ENCODE data around the gene FAF1. TPM values are rescaled to one million over a fixed set of nuclear protein-coding genes. Genes with fewer than 3 reads are reported as not detected.

Gene FAF1
- total and polyA plus RNA-seq, 4 donors = 27.2 to 51.6 (median 37.1) TPM

DNA sequence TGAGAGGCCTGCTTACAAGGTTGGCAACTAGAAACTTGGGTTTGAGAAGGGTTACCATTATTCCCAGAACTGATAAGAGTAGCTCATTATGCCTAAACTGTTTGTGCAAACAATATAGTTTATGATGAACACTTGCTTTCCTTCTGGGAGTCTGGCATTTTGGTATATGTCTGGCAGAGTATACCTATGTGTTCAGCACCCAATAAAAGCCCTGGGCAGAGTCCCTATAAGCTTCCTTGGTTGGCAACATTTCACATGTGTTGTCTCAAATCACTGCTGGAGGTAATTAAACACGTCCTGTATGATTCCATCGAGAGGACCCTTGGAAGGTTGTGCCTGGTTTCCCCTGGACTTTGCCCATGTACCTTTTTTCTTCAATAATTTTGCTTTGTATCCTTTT is 497.1 kb downstream of the FAF1 start:
- no peak overlapping the region for H3K27ac ChIP-seq (ENCODE audit: low read depth in 1 of 2, low read length in 1 of 2)
- H3K36me3 ChIP-seq (ENCODE audit: control insufficient read depth in 4 of 4, insufficient read depth in 4 of 4, low read length in 4 of 4) = peaks cover 0 to 14% (median 0%) of the 10 kb centered on the region in 4 donors
- H3K9ac ChIP-seq (ENCODE audit: insufficient read depth in 1 of 2, low read length in 2 of 2) = no peak overlapping the region
- DNase-seq (no peak), ATAC-seq (ENCODE audit: insufficient read depth, low FRiP score) (no peak)
- no peaks in the 10 kb centered on the region for H3K4me1 ChIP-seq (ENCODE audit: control insufficient read depth in 5 of 5, insufficient read depth in 5 of 5, low read length in 5 of 5)
- WGBS, 2 donors = 95 to 98% methylated on average over 2 of the region's 2 CpGs
- H3K4me3 ChIP-seq = no peak overlapping the region
- no peaks in the 10 kb centered on the region for H3K27me3 ChIP-seq (ENCODE audit: control insufficient read depth in 3 of 3, insufficient read depth in 3 of 3, low read length in 2 of 3)
- H3K9me3 ChIP-seq (ENCODE audit: control insufficient read depth in 4 of 4, insufficient read depth in 3 of 4, low read length in 3 of 4) = no peaks in the 10 kb centered on the region
- TF ChIP-seq, protein P1, sequence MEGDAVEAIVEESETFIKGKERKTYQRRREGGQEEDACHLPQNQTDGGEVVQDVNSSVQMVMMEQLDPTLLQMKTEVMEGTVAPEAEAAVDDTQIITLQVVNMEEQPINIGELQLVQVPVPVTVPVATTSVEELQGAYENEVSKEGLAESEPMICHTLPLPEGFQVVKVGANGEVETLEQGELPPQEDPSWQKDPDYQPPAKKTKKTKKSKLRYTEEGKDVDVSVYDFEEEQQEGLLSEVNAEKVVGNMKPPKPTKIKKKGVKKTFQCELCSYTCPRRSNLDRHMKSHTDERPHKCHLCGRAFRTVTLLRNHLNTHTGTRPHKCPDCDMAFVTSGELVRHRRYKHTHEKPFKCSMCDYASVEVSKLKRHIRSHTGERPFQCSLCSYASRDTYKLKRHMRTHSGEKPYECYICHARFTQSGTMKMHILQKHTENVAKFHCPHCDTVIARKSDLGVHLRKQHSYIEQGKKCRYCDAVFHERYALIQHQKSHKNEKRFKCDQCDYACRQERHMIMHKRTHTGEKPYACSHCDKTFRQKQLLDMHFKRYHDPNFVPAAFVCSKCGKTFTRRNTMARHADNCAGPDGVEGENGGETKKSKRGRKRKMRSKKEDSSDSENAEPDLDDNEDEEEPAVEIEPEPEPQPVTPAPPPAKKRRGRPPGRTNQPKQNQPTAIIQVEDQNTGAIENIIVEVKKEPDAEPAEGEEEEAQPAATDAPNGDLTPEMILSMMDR (IDR thresholded peaks at IDR 0.05; ENCODE audit: control extremely low read depth, extremely low read depth) = no peak

DNA sequence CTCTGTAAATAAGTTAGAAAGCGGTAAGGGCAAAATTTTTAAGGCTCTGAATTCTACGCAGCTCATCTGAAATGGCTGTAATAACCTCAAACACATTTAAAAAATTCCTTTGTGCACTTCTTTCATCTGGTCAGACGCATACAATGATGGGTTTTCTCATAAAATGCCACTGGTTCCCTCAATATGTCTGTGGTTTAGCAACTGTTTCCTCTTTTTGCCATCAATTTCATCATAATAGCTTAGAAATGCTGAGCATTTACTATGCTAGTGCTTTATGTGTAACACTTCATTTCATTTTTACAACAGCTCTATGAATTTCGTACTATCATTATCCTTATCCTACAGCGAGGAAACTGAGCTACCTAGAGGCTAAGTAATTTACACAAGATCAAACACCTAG is 501.6 kb downstream of the FAF1 start:
- Histone ChIP-seq H3K9ac (ENCODE audit: insufficient read depth in 1 of 2, low read length in 2 of 2) (no peak overlapping the region), H3K4me3 (no peak overlapping the region), H3K9me3 (ENCODE audit: control insufficient read depth in 4 of 4, insufficient read depth in 3 of 4, low read length in 3 of 4) (no peaks in the 10 kb centered on the region), H3K27ac (ENCODE audit: low read depth in 1 of 2, low read length in 1 of 2) (no peak overlapping the region), H3K4me1 (ENCODE audit: control insufficient read depth in 5 of 5, insufficient read depth in 5 of 5, low read length in 5 of 5) (no peaks in the 10 kb centered on the region), H3K36me3 (ENCODE audit: control insufficient read depth in 4 of 4, insufficient read depth in 4 of 4, low read length in 4 of 4) (peaks cover 0 to 6% (median 1%) of the 10 kb centered on the region in 4 donors), H3K27me3 (ENCODE audit: control insufficient read depth in 3 of 3, insufficient read depth in 3 of 3, low read length in 2 of 3) (no peaks in the 10 kb centered on the region)
- WGBS, 2 donors = 50 to 77% methylated on average over 5 of the region's 5 CpGs
- TF ChIP-seq, protein P1 (IDR thresholded peaks at IDR 0.05; ENCODE audit: control extremely low read depth, extremely low read depth) = no peak
- DNase-seq (no peak), ATAC-seq (ENCODE audit: insufficient read depth, low FRiP score) (no peak)

DNA sequence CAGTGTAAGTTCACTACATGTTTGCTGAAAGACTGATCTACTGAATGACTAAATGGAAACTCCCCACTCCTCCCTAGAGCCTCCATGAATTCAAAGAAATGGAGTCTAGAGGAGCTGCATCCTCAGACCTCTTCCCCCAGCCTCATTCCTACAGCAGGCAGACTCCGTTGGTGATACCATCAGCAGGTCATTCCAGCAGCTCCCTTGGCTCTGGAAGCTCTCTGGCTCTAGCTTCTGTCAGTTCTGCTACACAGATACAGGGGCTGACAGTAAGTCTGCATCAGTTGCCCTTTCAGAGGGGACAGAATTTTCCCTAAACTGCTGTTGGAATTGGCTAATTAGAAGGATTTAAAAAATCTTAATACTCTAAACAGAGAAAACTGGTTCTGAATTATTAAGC is 505.2 kb downstream of the FAF1 start:
- 100% methylated on average over 1 of the region's 1 CpG for WGBS, 2 donors
- H3K27ac ChIP-seq (ENCODE audit: low read depth in 1 of 2, low read length in 1 of 2) = no peak overlapping the region
- DNase-seq = no peak
- H3K27me3 ChIP-seq (ENCODE audit: control insufficient read depth in 3 of 3, insufficient read depth in 3 of 3, low read length in 2 of 3) = no peaks in the 10 kb centered on the region
- H3K4me3 ChIP-seq = no peak overlapping the region
- H3K36me3 ChIP-seq (ENCODE audit: control insufficient read depth in 4 of 4, insufficient read depth in 4 of 4, low read length in 4 of 4) = peaks cover 0 to 4% (median 0%) of the 10 kb centered on the region in 4 donors
- ATAC-seq (ENCODE audit: insufficient read depth, low FRiP score) = no peak
- TF ChIP-seq, protein P1 (IDR thresholded peaks at IDR 0.05; ENCODE audit: control extremely low read depth, extremely low read depth) = no peak
- H3K9ac ChIP-seq (ENCODE audit: insufficient read depth in 1 of 2, low read length in 2 of 2) = no peak overlapping the region
- no peaks in the 10 kb centered on the region for H3K9me3 ChIP-seq (ENCODE audit: control insufficient read depth in 4 of 4, insufficient read depth in 3 of 4, low read length in 3 of 4)
- no peaks in the 10 kb centered on the region for H3K4me1 ChIP-seq (ENCODE audit: control insufficient read depth in 5 of 5, insufficient read depth in 5 of 5, low read length in 5 of 5)

DNA sequence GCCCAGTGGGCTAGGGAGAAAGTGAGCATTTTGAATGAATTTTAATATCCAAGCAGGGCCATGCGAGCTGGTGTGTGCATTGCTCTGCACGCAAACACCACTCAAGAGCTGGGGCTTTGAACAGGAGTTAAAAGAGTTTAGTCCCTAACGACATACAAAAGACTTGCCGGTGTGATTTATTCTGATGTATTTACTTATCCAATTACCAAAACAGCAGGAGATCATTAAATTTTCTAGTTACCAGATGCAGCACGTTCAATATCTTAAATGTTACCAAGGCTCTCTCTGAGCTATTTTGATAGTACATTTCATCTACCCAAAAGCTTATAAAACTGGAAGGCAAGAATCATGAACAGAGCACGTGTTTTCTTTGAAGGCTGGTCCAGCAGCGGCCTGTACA is 506.8 kb downstream of the FAF1 start:
- Histone ChIP-seq H3K36me3 (ENCODE audit: control insufficient read depth in 4 of 4, insufficient read depth in 4 of 4, low read length in 4 of 4) (peaks cover 0 to 4% (median 0%) of the 10 kb centered on the region in 4 donors), H3K27me3 (ENCODE audit: control insufficient read depth in 3 of 3, insufficient read depth in 3 of 3, low read length in 2 of 3) (no peaks in the 10 kb centered on the region), H3K4me1 (ENCODE audit: control insufficient read depth in 5 of 5, insufficient read depth in 5 of 5, low read length in 5 of 5) (no peaks in the 10 kb centered on the region), H3K9ac (ENCODE audit: insufficient read depth in 1 of 2, low read length in 2 of 2) (no peak overlapping the region), H3K9me3 (ENCODE audit: control insufficient read depth in 4 of 4, insufficient read depth in 3 of 4, low read length in 3 of 4) (no peaks in the 10 kb centered on the region), H3K27ac (ENCODE audit: low read depth in 1 of 2, low read length in 1 of 2) (no peak overlapping the region), H3K4me3 (no peak overlapping the region)
- 91 to 92% methylated on average over 7 of the region's 7 CpGs for WGBS, 2 donors
- DNase-seq (no peak), ATAC-seq (ENCODE audit: insufficient read depth, low FRiP score) (no peak)
- TF ChIP-seq, protein P1 (IDR thresholded peaks at IDR 0.05; ENCODE audit: control extremely low read depth, extremely low read depth) = no peak
